Caki2 (cell line): ENCODE data around the gene TAF11L3. TPM values are rescaled to one million over a fixed set of nuclear protein-coding genes. Genes with fewer than 3 reads are reported as not detected.
"Not testable (repeated sequence)": the region's sequence is repeated elsewhere in the genome, so short reads cannot be mapped to it uniquely, and the experiment has no call there.

Experiments
- DNase-seq: peaks from one replicate; pipeline ENCODE4 v3.0.0-alpha.2; 2015; ENCODE audit warnings: low read depth
- in situ Hi-C: cut with HindIII; loops from 2 replicates; pipeline ENCODE4 v1.10.0; 2016; ENCODE audit warnings: low sequenced_read_pairs, low pct_unique_long_range_greater_than_20kb, mixed read lengths
- total RNA-seq: library from RNA; depleted of rRNA; stranded (reverse); fragments of >200 nt; shearing (Covaris generic); gene quantifications from 2 replicates; pipeline ENCODE4 v1.2.3, GENCODE V29; 2014; ENCODE audit warnings: low replicate concordance; rRNA removed

TAF11L3 gene
- total RNA-seq = not detected in 2 replicates

DNA sequence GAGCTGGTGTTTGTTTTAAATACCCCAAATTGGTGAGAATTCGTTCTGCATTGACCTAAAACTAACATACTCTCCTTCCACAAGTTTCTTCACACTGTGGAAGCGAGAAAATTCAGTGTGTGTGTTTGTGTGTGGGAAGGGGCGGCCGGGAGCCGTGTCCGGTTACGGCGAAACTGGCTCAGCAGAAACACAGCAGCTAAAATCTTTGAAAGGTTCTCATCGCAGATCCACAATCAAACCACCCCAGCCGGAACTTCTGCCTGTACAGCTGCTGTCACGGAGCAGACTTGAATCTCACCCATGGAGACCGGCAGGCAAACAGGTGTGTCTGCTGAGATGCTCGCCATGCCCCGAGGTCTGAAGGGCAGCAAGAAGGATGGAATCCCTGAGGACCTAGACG, at the start of gene TAF11L3:
TSS of gene TAF11L3 (plus strand) at position 301 of the 400 bp plus-strand sequence.
- DNase-seq, in situ Hi-C loops: not testable (repeated sequence)

DNA sequence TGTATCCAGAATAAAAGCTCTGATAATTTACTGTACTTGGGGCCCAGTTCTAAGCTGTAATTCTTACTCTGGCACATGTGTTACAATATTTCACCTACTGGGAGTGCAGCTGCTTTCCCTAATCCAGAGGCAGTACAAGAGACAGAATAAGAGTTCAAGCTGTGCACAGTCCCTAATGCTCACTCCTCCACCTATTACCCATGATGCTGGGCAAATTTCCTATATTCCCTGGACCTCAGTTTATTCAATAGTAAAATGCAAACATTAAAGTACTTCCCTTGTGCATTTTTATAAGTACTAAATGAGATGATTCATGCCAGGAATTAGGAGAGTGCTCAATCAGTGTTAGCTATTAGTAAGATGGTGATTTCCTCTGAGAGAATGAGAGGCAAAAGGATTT, 48.1 kb upstream of the TAF11L3 start:
- in situ Hi-C loops = no loop called here
- no peak for DNase-seq

DNA sequence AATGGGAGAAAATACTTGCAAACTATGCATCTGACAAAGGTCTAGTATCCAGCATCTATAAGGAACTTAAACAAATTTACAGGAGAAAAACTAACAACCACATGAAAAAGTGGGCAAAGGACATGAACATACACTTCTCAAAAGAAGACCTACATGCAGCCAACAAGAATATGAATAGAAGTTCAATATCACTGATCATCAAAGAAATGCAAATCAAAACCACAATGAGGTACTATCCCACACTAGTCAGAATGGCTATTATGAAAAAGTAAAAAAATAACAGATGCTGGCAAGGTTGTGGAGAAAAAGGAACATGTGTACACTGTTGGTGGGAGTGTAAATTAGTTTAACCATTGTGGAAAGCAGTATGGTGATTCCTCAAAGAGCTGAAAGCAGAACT, 43.1 kb upstream of the TAF11L3 start:
- in situ Hi-C loops, DNase-seq: not testable (repeated sequence)

- in situ Hi-C loops = no loop called here
These were observed 41.1 kb upstream of the TAF11L3 start for GRCh38 chr5:17477043-17477442.

DNA sequence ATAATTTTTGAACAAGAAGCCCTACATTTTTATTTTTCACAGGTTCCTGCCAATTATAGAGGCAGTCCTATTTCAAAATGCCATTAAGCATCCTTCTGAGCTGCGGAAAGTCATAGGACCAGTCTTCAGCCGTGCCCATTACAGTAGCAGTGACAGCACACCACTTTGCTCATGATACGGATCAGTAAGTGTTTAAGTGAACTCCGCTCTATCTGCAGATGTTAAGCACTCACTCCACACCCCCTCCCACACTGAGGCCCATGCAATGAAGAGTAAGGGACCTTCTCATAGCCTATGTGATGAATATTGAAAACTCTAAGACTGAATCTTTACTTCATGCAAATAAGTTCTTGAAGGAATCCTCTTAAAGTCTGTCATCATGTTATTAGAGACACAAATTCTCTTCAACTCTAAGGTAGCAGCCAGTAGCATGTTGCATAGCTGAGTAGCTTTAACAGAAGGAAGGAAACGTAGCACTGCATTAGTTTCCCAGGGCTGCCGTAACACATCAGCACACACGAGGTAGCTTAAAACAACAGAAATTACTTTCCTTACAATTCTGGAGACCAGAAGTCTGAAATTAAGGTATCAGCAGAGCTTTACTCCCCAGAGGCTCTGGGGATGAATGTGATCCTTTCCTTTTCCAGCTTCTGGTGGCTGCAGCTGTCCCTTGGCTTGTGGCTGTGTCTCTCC, 40.4 kb upstream of the TAF11L3 start:
- no peak for DNase-seq
- in situ Hi-C loops = no loop called here

More at GRCh38 chr5:17477043-17477442, 41.1 kb upstream of the TAF11L3 start:
- DNase-seq = no peak

DNA sequence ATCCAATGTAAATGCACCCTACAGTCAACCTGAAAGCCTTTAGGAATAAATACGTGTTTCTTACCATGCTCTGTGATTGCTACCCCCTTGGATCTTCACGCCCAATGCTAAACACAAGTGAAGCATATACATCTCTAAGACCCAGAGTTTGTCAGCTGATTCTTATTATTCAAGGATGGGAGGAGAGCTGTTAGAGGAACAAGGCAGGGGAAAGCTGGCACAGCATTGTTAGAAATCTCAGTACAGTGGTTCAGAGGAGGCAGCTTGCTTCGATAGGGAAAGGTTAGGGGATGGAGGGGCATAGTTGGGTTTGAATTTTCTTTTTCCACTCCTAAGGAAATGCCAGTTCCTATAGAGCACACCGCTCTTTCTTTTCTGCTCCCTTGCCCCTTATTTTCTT, 36.8 kb upstream of the TAF11L3 start:
- in situ Hi-C loops = no loop called here
- no peak for DNase-seq

GRCh38 chr5:17482790-17483189, 35.4 kb upstream of the TAF11L3 start:
- in situ Hi-C loops = no loop called here
- no peak for DNase-seq

GRCh38 chr5:17486464-17487173, 31.5 kb upstream of the TAF11L3 start:
- in situ Hi-C loops, DNase-seq: not testable (repeated sequence)

GRCh38 chr5:17487174-17487512, 31.0 kb upstream of the TAF11L3 start:
- in situ Hi-C loops = no loop called here
- DNase-seq = no peak

DNA sequence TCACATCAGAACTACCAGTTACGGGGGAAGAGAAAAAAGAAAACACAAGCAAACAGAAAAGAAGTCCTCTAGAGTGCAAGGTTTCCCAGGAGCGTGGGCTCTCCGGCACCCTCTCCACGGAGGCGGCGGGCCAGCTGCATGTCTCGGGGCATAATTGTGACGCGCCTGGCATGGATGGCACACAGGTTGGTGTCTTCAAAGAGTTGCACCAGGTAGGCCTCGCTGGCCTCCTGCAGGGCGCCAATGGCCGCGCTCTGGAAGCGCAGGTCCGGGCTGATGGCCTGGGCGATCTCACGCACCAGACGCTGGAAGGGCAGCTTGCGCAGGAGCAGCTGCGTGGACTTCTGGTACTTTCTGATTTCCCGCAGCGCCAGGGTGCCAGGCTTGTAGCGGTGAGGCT, 26.9 kb upstream of the TAF11L3 start:
- in situ Hi-C loops, DNase-seq: not testable (repeated sequence)

DNA sequence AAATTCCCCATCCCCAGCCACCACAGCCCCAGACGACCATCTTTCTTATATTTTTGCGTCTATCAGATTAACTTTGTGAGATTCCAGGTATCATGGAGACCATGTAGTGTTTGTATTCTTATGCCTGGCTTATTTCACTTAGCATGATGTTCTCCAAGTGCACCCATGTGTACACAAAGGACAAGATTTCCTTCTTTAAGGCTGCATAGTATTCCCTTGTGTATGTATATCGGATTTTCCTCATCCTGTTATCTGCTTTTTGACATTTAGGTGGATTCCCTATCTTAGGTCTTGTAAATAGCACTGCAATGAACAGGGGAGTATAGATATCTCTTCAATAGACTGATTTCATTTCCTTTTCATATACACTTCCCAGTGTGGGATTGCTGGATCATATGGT, 25.4 kb upstream of the TAF11L3 start:
- no peak for DNase-seq
- in situ Hi-C loops = no loop called here

- in situ Hi-C loops = no loop called here
- no peak for DNase-seq
These were observed 20.7 kb upstream of the TAF11L3 start for GRCh38 chr5:17497446-17497845.

GRCh38 chr5:17497931-17498330, 20.2 kb upstream of the TAF11L3 start, which contains the start of gene TAF11L2:
Gene TAF11L2, plus strand, starts transcription at chr5:17498231.
- DNase-seq, in situ Hi-C loops: not testable (repeated sequence)

- in situ Hi-C loops = no loop called here
These were observed 6.3 kb upstream of the TAF11L3 start for GRCh38 chr5:17511775-17512325.

DNA sequence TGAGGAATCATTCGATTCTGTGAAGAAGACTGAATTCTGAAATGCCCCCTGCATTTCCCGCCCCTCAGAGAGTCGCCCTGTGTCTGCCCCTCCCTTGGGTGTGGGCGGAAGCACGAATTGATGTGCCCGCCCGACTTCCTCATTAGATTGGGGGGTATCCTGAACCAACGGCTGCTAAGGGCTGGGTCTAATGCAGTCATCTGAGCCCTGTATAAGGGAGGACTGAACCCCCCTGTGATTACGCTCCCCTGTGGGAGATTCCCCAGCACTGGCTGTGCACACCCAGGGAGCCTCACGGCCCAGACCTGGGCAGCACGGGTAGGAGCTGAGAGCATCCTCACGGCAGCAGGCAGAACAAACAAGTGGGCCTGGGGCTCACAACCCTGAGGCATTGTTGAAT, 641 bp upstream of the TAF11L3 start:
- DNase-seq, in situ Hi-C loops: not testable (repeated sequence)

More at GRCh38 chr5:17511775-17512325, 6.3 kb upstream of the TAF11L3 start:
- DNase-seq = no peak

GRCh38 chr5:17519508-17519907, 1.3 kb downstream of the TAF11L3 start:
- in situ Hi-C loops, DNase-seq: not testable (repeated sequence)

GRCh38 chr5:17521501-17521900, 3.3 kb downstream of the TAF11L3 start, which contains the start of gene TAF11L4:
Gene TAF11L4, plus strand, starts transcription at chr5:17521801.
- DNase-seq, in situ Hi-C loops: not testable (repeated sequence)

DNA sequence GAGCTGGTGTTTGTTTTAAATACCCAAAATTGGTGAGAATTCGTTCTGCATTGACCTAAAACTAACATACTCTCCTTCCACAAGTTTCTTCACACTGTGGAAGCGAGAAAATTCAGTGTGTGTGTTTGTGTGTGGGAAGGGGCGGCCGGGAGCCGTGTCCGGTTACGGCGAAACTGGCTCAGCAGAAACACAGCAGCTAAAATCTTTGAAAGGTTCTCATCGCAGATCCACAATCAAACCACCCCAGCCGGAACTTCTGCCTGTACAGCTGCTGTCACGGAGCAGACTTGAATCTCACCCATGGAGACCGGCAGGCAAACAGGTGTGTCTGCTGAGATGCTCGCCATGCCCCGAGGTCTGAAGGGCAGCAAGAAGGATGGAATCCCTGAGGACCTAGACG, 6.8 kb downstream of the TAF11L3 start, which contains the start of gene TAF11L5:
TSS of gene TAF11L5 (plus strand) at position 301 of the 400 bp plus-strand sequence.
- in situ Hi-C loops, DNase-seq: not testable (repeated sequence)

GRCh38 chr5:17526504-17526903, 8.3 kb downstream of the TAF11L3 start:
- DNase-seq, in situ Hi-C loops: not testable (repeated sequence)
